NOMO-1 treated with DMSO at 0.1 percent for 48 hours (cell line): ENCODE data around the gene BMPR1B.

Experiments
- DNase-seq: peaks from one replicate; lab custom pipeline; 2025; ENCODE audit not compliant: unreplicated experiment; lab: John Stamatoyannopoulos, UW

BMPR1B gene

GRCh38 chr4:95178938-95179337, 421.2 kb downstream of the BMPR1B start:
- DNase-seq, result no peak

GRCh38 chr4:95180531-95181242, 422.9 kb downstream of the BMPR1B start:
- DNase-seq, result no peak

GRCh38 chr4:95181243-95181995, 423.7 kb downstream of the BMPR1B start:
- no peak for DNase-seq

DNA sequence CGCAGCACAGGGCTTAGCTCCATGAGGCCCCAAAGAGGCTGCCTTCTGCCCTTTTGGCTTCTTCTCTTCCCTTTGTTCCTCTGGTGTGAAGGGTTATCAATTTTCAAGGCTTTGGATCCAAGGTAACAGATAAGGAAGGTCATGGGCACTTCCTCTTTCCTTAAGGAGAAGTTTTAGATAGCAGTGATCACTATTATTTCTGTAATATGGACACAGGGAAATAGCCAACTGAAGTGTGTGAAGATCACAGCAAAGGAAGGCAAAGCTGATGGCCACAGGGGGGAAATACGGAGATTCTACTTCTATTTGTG, 424.2 kb downstream of the BMPR1B start:
- no peak for DNase-seq

DNA sequence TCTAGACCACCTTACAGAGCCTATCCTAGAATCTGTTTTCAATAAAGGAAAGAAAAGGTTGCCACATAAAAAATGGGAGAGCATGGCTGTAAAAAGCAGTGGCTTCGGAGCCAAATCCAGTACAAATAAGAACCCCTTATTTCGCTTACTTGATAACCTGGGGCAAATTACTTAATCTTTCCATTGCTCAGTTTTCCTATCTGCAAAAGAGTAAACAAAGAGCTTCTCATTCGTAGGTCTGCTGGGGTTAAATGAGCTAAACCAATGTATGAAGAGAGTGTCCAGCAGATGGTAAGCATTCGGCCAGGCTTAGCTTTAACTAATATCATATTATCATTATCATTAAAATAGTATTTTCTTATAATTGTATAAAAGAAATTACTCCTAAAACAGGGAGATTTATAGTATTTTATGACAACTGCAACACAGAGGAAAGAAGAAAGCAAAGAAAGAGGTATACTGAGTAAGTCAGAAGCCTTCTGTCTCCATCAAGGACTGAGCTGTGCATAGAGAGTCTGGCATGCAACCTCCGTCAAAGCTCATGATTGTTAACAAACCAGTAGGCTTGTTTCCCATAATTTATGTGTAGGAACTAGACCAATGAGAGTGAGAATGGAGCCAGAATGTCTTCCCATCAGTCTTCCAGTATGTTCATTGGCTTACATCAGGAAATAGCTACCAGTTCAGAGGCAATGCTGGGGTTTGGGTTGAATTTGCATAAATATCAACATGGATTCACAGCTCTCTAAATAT, 426.1 kb downstream of the BMPR1B start:
- no peak for DNase-seq

DNA sequence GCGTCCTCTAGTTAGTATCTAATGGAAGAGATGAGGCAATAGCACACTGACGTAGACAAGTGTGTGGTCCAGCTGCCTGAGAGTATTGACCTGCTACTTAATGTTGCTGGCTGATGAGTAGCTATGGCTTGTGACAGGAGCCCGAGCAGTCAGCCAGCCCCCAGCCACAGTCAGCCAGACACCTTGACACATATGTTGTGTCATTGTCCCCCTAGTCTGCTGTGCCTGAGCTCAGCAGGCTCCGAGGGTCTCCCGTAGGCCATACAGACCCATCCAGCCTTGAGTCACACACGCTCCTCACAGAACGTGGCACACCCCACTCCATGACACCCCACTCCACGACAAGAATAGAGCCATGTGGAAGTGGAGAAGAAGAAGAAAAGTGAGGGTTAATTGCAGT, 428.9 kb downstream of the BMPR1B start:
- DNase-seq, result no peak

DNA sequence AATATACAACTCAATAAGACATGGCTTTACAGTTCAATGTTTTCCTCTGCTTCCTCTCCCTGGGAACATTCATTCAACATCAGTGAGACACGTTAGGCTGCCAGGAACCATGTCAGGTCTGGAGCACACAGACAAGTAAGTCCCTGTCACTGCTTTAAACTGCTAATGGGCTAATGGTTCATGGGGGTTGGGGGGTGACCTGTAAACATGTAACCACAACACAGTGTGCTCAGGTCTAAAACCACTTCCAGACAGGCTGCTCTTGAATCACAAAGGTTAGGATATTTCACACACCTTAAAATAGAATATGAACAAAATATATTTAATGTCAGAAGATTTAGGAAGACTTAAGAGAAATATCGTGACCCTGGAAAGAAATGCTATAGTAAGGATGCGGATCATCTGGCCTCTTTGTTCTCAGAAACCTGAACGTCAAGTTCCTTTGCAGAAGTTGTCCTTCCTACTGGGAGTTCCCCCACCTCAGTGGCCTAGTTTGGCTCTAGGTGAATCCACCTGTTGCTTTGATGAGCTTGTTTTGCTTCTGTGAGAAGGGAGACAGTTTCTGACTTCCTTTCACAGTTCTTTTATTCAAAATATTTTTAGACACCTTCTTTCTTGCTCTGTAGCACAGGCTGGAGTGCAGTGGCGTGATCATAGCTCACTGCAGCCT, 431.1 kb downstream of the BMPR1B start:
- DNase-seq, result no peak

- no peak for DNase-seq
These were observed 433.1 kb downstream of the BMPR1B start for GRCh38 chr4:95190751-95191436.

DNA sequence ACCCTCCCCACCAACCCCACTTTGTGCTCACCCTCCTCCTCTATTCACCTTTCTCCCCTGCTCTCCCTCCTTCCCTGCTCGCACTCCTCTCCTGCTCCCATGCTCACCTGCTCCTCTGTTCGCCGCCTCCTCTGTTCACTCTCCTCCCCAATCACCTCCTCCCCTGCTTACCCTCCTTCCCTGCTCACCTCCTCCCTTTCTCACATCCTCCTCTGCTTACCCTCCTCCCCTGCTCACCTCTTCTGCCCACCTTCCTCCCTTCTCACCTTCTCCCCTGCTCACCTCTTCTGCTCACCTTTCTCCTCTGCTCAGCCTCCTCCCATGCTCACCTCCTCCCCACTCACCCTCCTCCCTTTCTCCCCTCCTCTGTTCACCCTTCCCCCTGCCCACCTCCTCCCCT, 433.8 kb downstream of the BMPR1B start:
- no peak for DNase-seq

GRCh38 chr4:95193391-95194224, 435.9 kb downstream of the BMPR1B start:
- DNase-seq, result no peak

DNA sequence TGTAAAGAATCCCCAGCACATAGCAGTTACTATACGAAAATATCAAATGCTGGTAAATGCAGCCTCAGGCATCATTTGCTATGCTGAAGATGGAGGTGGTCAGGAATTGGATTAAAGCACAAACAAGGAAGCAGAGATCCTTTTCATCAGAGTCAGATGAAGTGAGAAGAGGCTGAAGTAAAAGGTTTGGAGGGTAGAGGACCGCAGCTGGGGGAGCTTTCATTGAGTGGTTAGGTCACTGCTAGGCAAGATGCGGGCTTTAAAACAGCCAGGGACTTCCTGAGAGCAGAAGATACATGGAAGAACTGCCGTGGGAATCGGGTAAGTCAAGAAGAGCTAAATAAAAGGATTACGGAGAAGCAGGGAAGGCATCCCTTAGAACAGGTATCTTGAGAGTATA, 439.6 kb downstream of the BMPR1B start:
- DNase-seq, result no peak

DNA sequence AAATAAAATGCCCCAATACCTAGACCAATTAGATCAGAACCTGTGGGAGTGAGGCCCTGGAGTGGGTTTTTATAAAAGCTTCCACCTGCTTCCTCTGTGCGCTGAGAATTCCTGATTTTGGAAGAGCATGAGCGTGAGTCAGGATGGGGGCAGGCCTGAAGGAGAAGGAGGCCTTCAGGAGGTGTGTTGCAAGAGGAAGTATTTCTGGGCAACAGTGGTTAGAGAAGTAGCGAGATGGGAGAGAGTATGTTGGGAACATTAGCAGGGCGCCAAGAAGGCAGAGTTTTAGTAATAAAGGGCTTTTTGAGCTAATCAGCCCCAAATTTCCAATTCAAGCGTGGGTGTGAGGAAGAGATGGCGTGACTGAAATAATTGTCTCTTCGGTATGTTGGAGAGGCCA, 441.2 kb downstream of the BMPR1B start:
- DNase-seq, result no peak

- no peak for DNase-seq
These were observed 446.6 kb downstream of the BMPR1B start for GRCh38 chr4:95204267-95204844.

- DNase-seq, result no peak
These were observed 447.1 kb downstream of the BMPR1B start for GRCh38 chr4:95204873-95205272.
